ENCODE measurements around the gene MOGAT2.

Gene MOGAT2

DNA sequence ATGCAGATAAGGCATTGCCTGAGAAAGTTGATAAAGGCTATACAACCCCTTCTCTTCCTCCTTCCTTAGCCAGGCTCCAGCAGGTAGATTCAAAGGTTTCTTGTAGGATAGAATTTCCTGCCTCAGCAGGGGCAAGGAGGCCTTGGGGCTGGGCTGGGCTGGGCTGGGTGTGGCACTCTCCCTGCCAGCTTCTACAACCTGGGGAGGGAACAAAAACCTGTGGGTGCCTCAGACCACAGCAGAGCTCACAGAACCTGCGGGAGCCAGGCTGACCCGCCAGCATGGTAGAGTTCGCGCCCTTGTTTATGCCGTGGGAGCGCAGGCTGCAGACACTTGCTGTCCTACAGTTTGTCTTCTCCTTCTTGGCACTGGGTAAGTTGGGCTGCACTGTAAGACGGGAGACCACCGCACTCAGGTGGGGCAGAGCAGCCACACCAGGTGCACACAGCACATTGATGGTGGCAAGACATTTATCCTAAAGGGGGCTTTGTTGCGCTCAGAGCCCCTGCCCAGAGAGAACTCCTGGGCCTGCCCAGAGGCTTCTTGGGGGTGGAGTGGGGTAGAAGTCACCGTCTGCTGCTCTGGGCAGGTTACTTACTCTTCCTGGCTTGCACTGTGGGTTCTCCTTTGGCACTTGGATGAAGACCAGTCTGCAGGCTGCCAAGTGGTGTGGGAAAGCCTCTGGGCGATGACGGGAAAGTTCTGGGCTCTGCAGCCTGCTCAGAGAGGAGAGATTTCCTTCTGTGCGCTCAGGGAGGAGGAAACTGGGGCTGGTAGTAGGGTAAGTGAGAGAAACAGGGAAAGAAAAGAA, at the start of gene MOGAT2:
Gene MOGAT2, plus strand, starts transcription at position 231 of the 811 bp plus-strand sequence. Its CDS starts 51 bp downstream, at position 282.
- Histone ChIP-seq H3K27me3 (ENCODE audit: low read length) (no peaks in the 10 kb centered on the region), H3K36me3 (ENCODE audit: low read length) (no peaks in the 10 kb centered on the region), H3K9me3 (ENCODE audit: insufficient read depth, low read length) (no peaks in the 10 kb centered on the region), H3K27ac (ENCODE audit: low read depth, low read length) (no peak within 1 kb of the TSS), H4K20me1 (ENCODE audit: low read depth, low read length) (no peaks in the 10 kb centered on the region), H3K79me2 (ENCODE audit: insufficient read depth, low read length) (no peaks in the 10 kb centered on the region), H3K9ac (ENCODE audit: low read length) (no peak within 1 kb of the TSS), H3K4me3 (ENCODE audit: insufficient read depth, low read length, poor library complexity, severe bottlenecking) (no peak within 1 kb of the TSS), H3K9me2 (replicated peaks; ENCODE audit: insufficient read depth, low read length) (no peaks in the 10 kb centered on the region), H3F3A (ENCODE audit: insufficient read depth) (no peaks in the 10 kb centered on the region), H3K4me2 (ENCODE audit: low read depth, low read length, poor library complexity, severe bottlenecking) (no peak within 1 kb of the TSS), H2AFZ (ENCODE audit: low read depth, low read length, severe bottlenecking) (no peak within 1 kb of the TSS)
- TF ChIP-seq, protein P1, sequence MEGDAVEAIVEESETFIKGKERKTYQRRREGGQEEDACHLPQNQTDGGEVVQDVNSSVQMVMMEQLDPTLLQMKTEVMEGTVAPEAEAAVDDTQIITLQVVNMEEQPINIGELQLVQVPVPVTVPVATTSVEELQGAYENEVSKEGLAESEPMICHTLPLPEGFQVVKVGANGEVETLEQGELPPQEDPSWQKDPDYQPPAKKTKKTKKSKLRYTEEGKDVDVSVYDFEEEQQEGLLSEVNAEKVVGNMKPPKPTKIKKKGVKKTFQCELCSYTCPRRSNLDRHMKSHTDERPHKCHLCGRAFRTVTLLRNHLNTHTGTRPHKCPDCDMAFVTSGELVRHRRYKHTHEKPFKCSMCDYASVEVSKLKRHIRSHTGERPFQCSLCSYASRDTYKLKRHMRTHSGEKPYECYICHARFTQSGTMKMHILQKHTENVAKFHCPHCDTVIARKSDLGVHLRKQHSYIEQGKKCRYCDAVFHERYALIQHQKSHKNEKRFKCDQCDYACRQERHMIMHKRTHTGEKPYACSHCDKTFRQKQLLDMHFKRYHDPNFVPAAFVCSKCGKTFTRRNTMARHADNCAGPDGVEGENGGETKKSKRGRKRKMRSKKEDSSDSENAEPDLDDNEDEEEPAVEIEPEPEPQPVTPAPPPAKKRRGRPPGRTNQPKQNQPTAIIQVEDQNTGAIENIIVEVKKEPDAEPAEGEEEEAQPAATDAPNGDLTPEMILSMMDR (IDR thresholded peaks at IDR 0.05; ENCODE audit: insufficient read depth, low read length, poor library complexity, severe bottlenecking) = no peak
- TF ChIP-seq EZH2phosphoT487 (conservative IDR thresholded peaks at IDR 0.05; ENCODE audit: low read length) = no peak

DNA sequence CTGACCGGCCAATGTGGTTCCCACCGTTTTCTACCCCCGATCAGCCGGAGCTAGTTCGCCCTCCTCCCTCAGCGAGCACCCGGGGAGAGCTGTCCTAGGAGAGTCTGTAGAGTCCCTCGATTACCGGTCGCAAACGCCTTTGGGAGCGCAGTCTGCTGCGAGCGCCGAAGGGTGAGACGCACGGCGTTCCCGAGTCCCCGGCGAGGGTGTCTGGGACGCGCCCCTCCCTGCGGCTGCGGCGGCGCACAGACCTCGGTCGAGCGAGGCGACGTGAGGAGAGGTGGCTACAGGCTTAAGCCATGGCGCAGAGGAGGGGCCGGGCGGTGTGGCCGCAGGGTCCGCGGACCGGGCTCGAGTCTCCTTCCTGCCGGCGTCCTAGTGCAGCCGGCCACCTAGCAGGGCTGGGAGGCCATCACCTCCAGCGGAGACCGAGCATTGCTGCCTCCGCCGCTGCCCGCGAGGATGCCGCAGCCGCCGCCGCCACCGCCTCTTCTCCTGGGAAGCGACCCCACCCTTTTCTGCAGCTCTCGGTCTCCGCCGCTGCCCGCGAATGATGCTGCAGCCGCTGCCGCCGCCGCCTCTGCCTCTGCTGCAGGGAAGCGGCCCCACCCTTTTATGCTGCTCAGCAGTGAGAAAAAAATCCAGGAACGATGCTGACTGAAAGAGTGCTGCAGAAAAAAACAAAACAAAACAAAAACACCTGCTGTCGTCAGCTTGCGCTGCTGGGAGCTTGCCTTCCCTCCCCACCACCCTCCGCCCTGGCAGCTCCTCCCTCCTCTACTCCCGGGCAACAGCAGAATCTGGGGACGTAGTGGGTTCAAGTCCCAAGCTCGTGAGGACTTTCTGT, 49.0 kb upstream of the MOGAT2 start, which contains the start of gene MAP6:
Gene MAP6, minus strand, starts transcription at position 588 of the 847 bp plus-strand sequence. CDS start 669 bp downstream, outside the sequence.
- Histone ChIP-seq H3K9me3 (ENCODE audit: insufficient read depth, low read length) (no peaks in the 10 kb centered on the region), H3K27ac (ENCODE audit: low read depth, low read length) (no peak within 1 kb of the TSS), H3K4me3 (ENCODE audit: insufficient read depth, low read length, poor library complexity, severe bottlenecking) (no peak within 1 kb of the TSS), H3K9ac (ENCODE audit: low read length) (no peak within 1 kb of the TSS), H4K20me1 (ENCODE audit: low read depth, low read length) (no peaks in the 10 kb centered on the region), H3K9me2 (replicated peaks; ENCODE audit: insufficient read depth, low read length) (no peaks in the 10 kb centered on the region), H3K4me2 (ENCODE audit: low read depth, low read length, poor library complexity, severe bottlenecking) (peak within 1 kb of the TSS; percentile 14), H3K27me3 (ENCODE audit: low read length) (no peaks in the 10 kb centered on the region), H3K36me3 (ENCODE audit: low read length) (no peaks in the 10 kb centered on the region), H2AFZ (ENCODE audit: low read depth, low read length, severe bottlenecking) (no peak within 1 kb of the TSS), H3K79me2 (ENCODE audit: insufficient read depth, low read length) (no peaks in the 10 kb centered on the region), H3F3A (ENCODE audit: insufficient read depth) (no peaks in the 10 kb centered on the region)
- no peak for TF ChIP-seq EZH2phosphoT487 (conservative IDR thresholded peaks at IDR 0.05; ENCODE audit: low read length)
- TF ChIP-seq, protein P1 (IDR thresholded peaks at IDR 0.05; ENCODE audit: insufficient read depth, low read length, poor library complexity, severe bottlenecking) = no peak

DNA sequence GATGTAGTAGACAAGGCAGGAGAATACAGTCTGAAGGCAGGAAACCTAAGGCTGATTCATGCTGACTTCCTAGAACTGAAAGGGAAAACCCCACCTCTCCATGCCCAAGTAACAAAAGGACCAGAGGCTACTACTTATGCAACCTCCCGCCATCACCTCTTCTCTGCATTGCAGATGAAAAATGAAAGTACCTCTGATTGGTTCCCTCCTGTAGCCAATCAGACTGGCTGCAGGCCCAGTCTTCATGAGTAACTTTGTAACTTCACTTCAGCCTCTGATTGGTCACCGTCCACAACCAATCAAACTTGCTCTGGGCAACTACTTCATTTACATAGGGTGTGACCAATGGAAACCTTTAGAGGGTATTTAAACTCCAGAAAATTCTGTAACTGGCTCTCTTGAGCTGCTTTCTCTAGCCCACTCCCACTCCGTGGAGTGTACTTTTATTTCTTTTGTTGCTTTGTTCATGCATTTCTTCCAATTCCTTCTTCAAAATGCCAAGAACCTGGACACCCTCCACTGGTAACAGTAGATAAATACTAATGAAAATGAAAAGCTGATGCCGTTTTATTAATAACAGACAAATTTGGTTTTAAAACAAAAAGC, 43.6 kb upstream of the MOGAT2 start:
- no peaks in the 10 kb centered on the region for H3F3A ChIP-seq (ENCODE audit: insufficient read depth)
- H3K27me3 ChIP-seq (ENCODE audit: low read length) = no peaks in the 10 kb centered on the region
- H2AFZ ChIP-seq (ENCODE audit: low read depth, low read length, severe bottlenecking) = no peak overlapping the region
- H4K20me1 ChIP-seq (ENCODE audit: low read depth, low read length) = no peaks in the 10 kb centered on the region
- no peaks in the 10 kb centered on the region for H3K79me2 ChIP-seq (ENCODE audit: insufficient read depth, low read length)
- no peak for TF ChIP-seq EZH2phosphoT487 (conservative IDR thresholded peaks at IDR 0.05; ENCODE audit: low read length)
- TF ChIP-seq, protein P1 (IDR thresholded peaks at IDR 0.05; ENCODE audit: insufficient read depth, low read length, poor library complexity, severe bottlenecking) = no peak
- H3K4me3 ChIP-seq (ENCODE audit: insufficient read depth, low read length, poor library complexity, severe bottlenecking) = no peak overlapping the region
- no peak overlapping the region for H3K27ac ChIP-seq (ENCODE audit: low read depth, low read length)
- H3K9me3 ChIP-seq (ENCODE audit: insufficient read depth, low read length) = peaks cover 8% of the 10 kb centered on the region; the same call in 1 of the 2 replicates
- H3K9me2 ChIP-seq (replicated peaks; ENCODE audit: insufficient read depth, low read length) = no peaks in the 10 kb centered on the region
- H3K36me3 ChIP-seq (ENCODE audit: low read length) = no peaks in the 10 kb centered on the region
- H3K9ac ChIP-seq (ENCODE audit: low read length) = no peak overlapping the region
- H3K4me2 ChIP-seq (ENCODE audit: low read depth, low read length, poor library complexity, severe bottlenecking) = no peak overlapping the region

Data from SU-DHL-6 (cell line).